Breast epithelium (tissue), 3 donors: ENCODE data around the gene MON2.

Source experiments
- CTCF ChIP-seq, 3 donors: fragments of 450-650 bp; IDR thresholded peaks; one replicate each; pipeline ENCODE4 v1.5.1; 2016 to 2017; ENCODE audit warnings: antibody characterized with exemption in 3 of 3, mild to moderate bottlenecking in 3 of 3, moderate library complexity in 3 of 3
- POLR2AphosphoS5 ChIP-seq, 3 donors: sonication (generic); formaldehyde crosslinking; IDR thresholded peaks; one replicate each; pipeline ENCODE4 v1.6.1; 2017; ENCODE audit warnings: antibody characterized with exemption in 3 of 3

GRCh38 chr12:62627181-62627580, 160.6 kb downstream of the MON2 start:
- TF ChIP-seq CTCF (IDR thresholded peaks at IDR 0.05) (no peak), POLR2AphosphoS5 (IDR thresholded peaks at IDR 0.05) (no peak)
